K562 (cell line): Measurements from ENCODE around the gene ASB10. TPM values are rescaled to one million over a fixed set of nuclear protein-coding genes. Genes with fewer than 3 reads are reported as not detected.

Source experiments
- ATAC-seq: fragments of 200-7000 bp; cut with Tn5 transposase; 3 replicates; pipeline ENCODE4 v1.9.1; 2020; ENCODE audit warnings: moderate library complexity
- BruUV-seq: library from RNA; stranded (reverse); fragments of 400-500 nt; replicated peaks from 2 replicates; lab custom pipeline; 2021; lab: Mats Ljungman, UMichigan
- CTCF ChIA-PET: fragments of 300-600 bp; formaldehyde crosslinking; extraction: SDS; loops from one replicate; lab custom pipeline; 2021; ENCODE audit warnings: low intra/inter-chr PET ratio; lab: Yijun Ruan, JAX
- POLR2A ChIA-PET: fragments of 300-600, 350-650 bp; sonication (Branson Sonifier 250); formaldehyde crosslinking; extraction: SDS; loops from one replicate; lab custom pipeline; 2021; ENCODE audit warnings: antibody characterized with exemption, inconsistent platforms; lab: Yijun Ruan, JAX
- DNase-seq, 4 experiments: peaks; one replicate each; pipeline versions ENCODE4 v3.0.0 to v3.0.0-alpha.2; 2011 to 2018; ENCODE audit warnings: low spot score in 3 of 4, mixed read lengths in 3 of 4; ENCODE audit errors: extremely low read depth in 1 of 4
- FAIRE-seq: peaks from 2 replicates; lab custom pipeline; 2011; peaks lifted over from hg19 to GRCh38; lab: Jason Lieb, UNC
- H2AFZ ChIP-seq: 2 replicates; pipeline ENCODE4 v1.6.0; 2011; ENCODE audit warnings: low read depth, low read length, control low read depth, inconsistent platforms
- H3K27ac ChIP-seq: fragments of 200-600 bp; 3 replicates; pipeline ENCODE4 v1.8.0; 2011; ENCODE audit warnings: low read depth, mild to moderate bottlenecking, control low read depth, inconsistent platforms, low read length, moderate library complexity, mixed read lengths; ENCODE audit errors: extremely low read depth
- H3K27me3 ChIP-seq, 2 experiments: fragments of 300-600 bp in 1 of 2; 2 replicates in 1 of 2; 3 replicates in 1 of 2; pipeline versions ENCODE4 v1.6.0 to v1.8.0; 2011; ENCODE audit warnings: inconsistent platforms in 2 of 2, low read length in 2 of 2, mild to moderate bottlenecking in 1 of 2, mixed read lengths in 1 of 2, moderate library complexity in 1 of 2; ENCODE audit not compliant: control insufficient read depth in 2 of 2, insufficient read depth in 2 of 2
- H3K36me3 ChIP-seq: fragments of 300-600 bp; 3 replicates; pipeline ENCODE4 v1.8.0; 2011; ENCODE audit warnings: mild to moderate bottlenecking, low read length, inconsistent platforms; ENCODE audit not compliant: control insufficient read depth, insufficient read depth
- H3K4me1 ChIP-seq, 2 experiments: fragments of 200-600 bp in 1 of 2; replicated peaks in 1 of 2; 2 replicates in 1 of 2; 3 replicates in 1 of 2; pipeline versions ENCODE4 v1.5.1 to v1.8.0; 2011; ENCODE audit warnings: inconsistent platforms in 2 of 2, low read length in 2 of 2, mild to moderate bottlenecking in 1 of 2, mixed read lengths in 1 of 2, moderate library complexity in 1 of 2; ENCODE audit not compliant: control insufficient read depth in 2 of 2, insufficient read depth in 2 of 2
- H3K4me2 ChIP-seq: 2 replicates; pipeline ENCODE4 v1.6.1; 2011; ENCODE audit warnings: low read length, control low read depth, inconsistent platforms, mixed read lengths; ENCODE audit not compliant: insufficient read depth
- H3K4me3 ChIP-seq: fragments of 200-600 bp; sonication (generic), shearing (Covaris generic); 2 replicates; pipeline ENCODE4 v1.5.1; 2016; ENCODE audit warnings: control low read depth, inconsistent platforms
- H3K79me2 ChIP-seq: fragments of 200-600 bp; 3 replicates; pipeline ENCODE4 v1.8.0; 2011; ENCODE audit warnings: low read length, inconsistent platforms; ENCODE audit not compliant: control insufficient read depth, insufficient read depth
- H3K9ac ChIP-seq, 2 experiments: 2 replicates each; pipeline versions ENCODE4 v1.6.0 to v1.6.1; 2011; ENCODE audit warnings: low read depth in 2 of 2, low read length in 2 of 2, control low read depth in 1 of 2, inconsistent platforms in 1 of 2, mild to moderate bottlenecking in 1 of 2, mixed read lengths in 1 of 2; ENCODE audit not compliant: insufficient read depth in 1 of 2
- H3K9me1 ChIP-seq: one replicate; pipeline ENCODE4 v1.6.0; 2011; ENCODE audit warnings: inconsistent platforms, mild to moderate bottlenecking, low read length, moderate library complexity; ENCODE audit not compliant: control insufficient read depth, insufficient read depth
- H3K9me3 ChIP-seq: replicated peaks from 2 replicates; pipeline ENCODE4 v1.5.1; 2011; ENCODE audit warnings: low read depth, low read length, inconsistent platforms; ENCODE audit not compliant: control insufficient read depth, insufficient read depth
- H4K20me1 ChIP-seq: replicated peaks from 2 replicates; pipeline ENCODE4 v1.6.1; 2011; ENCODE audit warnings: low read length, inconsistent platforms, mixed read lengths; ENCODE audit not compliant: control insufficient read depth, insufficient read depth
- ARID3A ChIP-seq: IDR thresholded peaks from 2 replicates; pipeline ENCODE4 v1.6.1; 2012; ENCODE audit warnings: low read depth, low read length, improper control_type of control experiment, borderline replicate concordance
- BACH1 ChIP-seq: fragments of 200-800 bp; sonication (Bioruptor generic); IDR thresholded peaks from 2 replicates; pipeline ENCODE4 v1.6.1; 2016; ENCODE audit warnings: missing genetic modification characterization, missing compliant biosample characterization
- CEBPG ChIP-seq, 3 experiments: fragments of 200-800 bp in 1 of 3; sonication (Bioruptor generic) in 1 of 3; sonication (generic) in 1 of 3; formaldehyde crosslinking in 1 of 3; IDR thresholded peaks in 2 of 3; conservative IDR thresholded peaks in 1 of 3; 2 replicates each; pipeline versions ENCODE4 v1.6.1 to v1.8.0; 2016 to 2022; ENCODE audit warnings: missing compliant biosample characterization in 2 of 3, missing genetic modification characterization in 2 of 3, mild to moderate bottlenecking in 1 of 3, missing genetic modification reagents in 1 of 3
- FOSL1 ChIP-seq: fragments of 200-800 bp; sonication (Bioruptor generic); conservative IDR thresholded peaks from 2 replicates; pipeline ENCODE4 v1.6.1; 2016; ENCODE audit warnings: missing genetic modification characterization, missing compliant biosample characterization
- HDAC1 ChIP-seq, 2 experiments: fragments of 450-650 bp; IDR thresholded peaks; 2 replicates each; pipeline ENCODE4 v1.6.1; 2016 to 2017; ENCODE audit warnings: inconsistent platforms in 1 of 2, mild to moderate bottlenecking in 1 of 2, moderate library complexity in 1 of 2
- HEY1 ChIP-seq: fragments of 250-450 bp; sonication (Bioruptor Pico); IDR thresholded peaks from 2 replicates; pipeline ENCODE4 v1.5.0; 2020; ENCODE audit warnings: mild to moderate bottlenecking, moderate library complexity, borderline replicate concordance
- MBD2 ChIP-seq: sonication (generic); IDR thresholded peaks from 2 replicates; pipeline ENCODE4 v1.6.1; 2016; ENCODE audit warnings: low read depth, borderline replicate concordance
- MXI1 ChIP-seq: IDR thresholded peaks from 2 replicates; pipeline ENCODE4 v1.6.1; 2011; ENCODE audit warnings: low read depth, mild to moderate bottlenecking, improper control_type of control experiment, low read length
- NR2C1 ChIP-seq, 2 experiments: fragments of 450-650 bp; IDR thresholded peaks; 2 replicates each; pipeline ENCODE4 v1.6.1; 2017; ENCODE audit warnings: mild to moderate bottlenecking in 2 of 2, antibody characterized with exemption in 1 of 2, inconsistent platforms in 1 of 2, missing compliant biosample characterization in 1 of 2, missing genetic modification characterization in 1 of 2
- PHB2 ChIP-seq: fragments of 450-650 bp; IDR thresholded peaks from 2 replicates; pipeline ENCODE4 v1.6.1; 2017; ENCODE audit warnings: low read depth
- SAP30 ChIP-seq: fragments of 200-600 bp; sonication (generic); IDR thresholded peaks from 2 replicates; pipeline ENCODE4 v1.6.1; 2012; ENCODE audit warnings: borderline replicate concordance, low read depth, mild to moderate bottlenecking, moderate library complexity, low read length, control low read depth, inconsistent platforms; ENCODE audit not compliant: insufficient read depth, poor library complexity, severe bottlenecking
- TFE3 ChIP-seq: fragments of 450-650 bp; formaldehyde crosslinking; IDR thresholded peaks from 2 replicates; pipeline ENCODE4 v1.4.0; 2020; ENCODE audit warnings: mild to moderate bottlenecking, mixed read lengths
- ZNF449 ChIP-seq: fragments of 250-450 bp; sonication (Bioruptor Pico); IDR thresholded peaks from 2 replicates; pipeline ENCODE4 v1.8.0; 2022; ENCODE audit warnings: moderate library complexity, mild to moderate bottlenecking, inconsistent platforms
- ZNF668 ChIP-seq: fragments of 250-450 bp; sonication (Bioruptor Pico); IDR thresholded peaks from 2 replicates; pipeline ENCODE4 v1.8.0; 2022; ENCODE audit warnings: mild to moderate bottlenecking, inconsistent platforms
- ZSCAN29 ChIP-seq: fragments of 450-650 bp; IDR thresholded peaks from 2 replicates; pipeline ENCODE4 v1.6.1; 2017
- WGBS: fragments of 100-300 bp; shearing (Covaris generic); methylation state at CpG from one replicate; pipeline ENCODE4 v1.1.6; 2016; ENCODE audit warnings: low coverage, mixed read lengths; ENCODE audit not compliant: insufficient coverage; ENCODE audit errors: missing lambda C conversion rate; 5-methylcytosine and 5-hydroxymethylcytosine counted together
- in situ Hi-C: fragments of 300-500 bp; cut with MboI; formaldehyde crosslinking; loops from 4 replicates; pipeline ENCODE4 v1.15.0; 2018; ENCODE audit warnings: inconsistent platforms, mixed read lengths
- intact Hi-C: fragments of 100-400 bp; cut with micrococcal nuclease; formaldehyde crosslinking; loops from 2 replicates; pipeline ENCODE4 v1.14.2; 2022
- polyA plus RNA-seq, 8 experiments: library from polyadenylated mRNA; depleted of rRNA in 4 of 8; stranded (reverse) in 5 of 8; unstranded in 3 of 8; fragments of >200 nt; fragmentation: Nextera tagmentation in 2 of 8; fragmentation: Illumina TruSeq in 1 of 8; extraction: Ambion mirVana in 2 of 8; extraction: Trizol in 1 of 8; gene quantifications; 2 replicates each; pipeline versions ENCODE4 v1.2.1 to v1.2.3, GENCODE V29; 2011 to 2014; ENCODE audit warnings: inconsistent platforms in 1 of 8, missing spikeins in 1 of 8
- total RNA-seq, 7 experiments: library from RNA; depleted of rRNA in 6 of 7; stranded (reverse); fragments of >200 nt in 6 of 7; fragmentation: Illumina TruSeq in 2 of 7; extraction: Trizol in 2 of 7; gene quantifications; 2 replicates each; pipeline versions ENCODE4 v1.2.1 to v1.2.3, GENCODE V29; 2011 to 2021; ENCODE audit warnings: low replicate concordance in 1 of 7

Gene ASB10
- total and polyA plus RNA-seq, 9 of the 15 experiments (the other 6 are each of a cell fraction or from before 2014, with no cell fraction given) = not detected

- TF ChIP-seq ZNF449 (CRISPR knock-in tag) = no peak
- no peak for TF ChIP-seq ZSCAN29
- TF ChIP-seq ZNF668 (CRISPR knock-in tag) = no peak
- TF ChIP-seq NR2C1 (IDR thresholded peaks at IDR 0.05) = no peak
- no peak for TF ChIP-seq NR2C1 (tag; IDR thresholded peaks at IDR 0.05)
These were observed 25.6 kb upstream of the ASB10 start (continued) for GRCh38 chr7:151212626-151213025.

GRCh38 chr7:151211155-151211772 is 24.2 kb upstream of the ASB10 start:
- BruUV-seq = no TSS peak
- no peak for TF ChIP-seq BACH1 (tag)
- TF ChIP-seq ARID3A = no peak
- no peak for TF ChIP-seq SAP30
- no peak for TF ChIP-seq FOSL1
- TF ChIP-seq HEY1 (CRISPR knock-in tag) = no peak
- TF ChIP-seq MBD2 = no peak
- TF ChIP-seq HDAC1 (IDR thresholded peaks at IDR 0.05) = no peak
- no peak for TF ChIP-seq PHB2
- TF ChIP-seq CEBPG (CRISPR knock-in tag; IDR thresholded peaks at IDR 0.05) = no peak
- TF ChIP-seq CEBPG (tag; conservative IDR thresholded peaks at IDR 0.05 in 1 of 2, IDR thresholded peaks at IDR 0.05 in 1 of 2) = no peak
- TF ChIP-seq MXI1 = no peak
- no peak for TF ChIP-seq TFE3

More at GRCh38 chr7:151211155-151211772, 24.2 kb upstream of the ASB10 start:
- intact Hi-C loops = no loop called here
- H3K9ac ChIP-seq = no peak overlapping the region
- no peaks in the 10 kb centered on the region for H3K9me1 ChIP-seq
- ATAC-seq (peak; percentile 17; the same call in 2 of the 3 replicates), FAIRE-seq (peak; percentile 23), DNase-seq (no peak)
- no peak overlapping the region for H2AFZ ChIP-seq
- no peaks in the 10 kb centered on the region for H3K79me2 ChIP-seq
- peaks cover 10 to 15% of the 10 kb centered on the region in 2 experiments for H3K4me1 ChIP-seq
- in situ Hi-C loops = no loop called here
- peaks cover 30% of the 10 kb centered on the region for H4K20me1 ChIP-seq
- ChIA-PET CTCF (interaction anchor here (0.6 kb wide), 1 partner anchor 10 kb away, joined by 10 read pairs; no protein-coding TSS in a partner anchor), POLR2A (interaction anchor here (0.7 to 3.9 kb wide), 7 partner anchors 14 to 102 kb away, joined by 3 to 12 read pairs (median 4); partner anchors contain the start of genes ABCF2 and CHPF2)
- 60% methylated on average over 3 of the region's 3 CpGs for WGBS
- H3K27me3 ChIP-seq = no peaks in the 10 kb centered on the region; a peak in 2 of 5 replicates
- peaks cover 44% of the 10 kb centered on the region for H3K36me3 ChIP-seq
- no peak overlapping the region for H3K4me2 ChIP-seq
- no peak overlapping the region for H3K27ac ChIP-seq
- H3K9me3 ChIP-seq = no peaks in the 10 kb centered on the region
- H3K4me3 ChIP-seq = no peak overlapping the region
